Neural progenitor cell (in vitro differentiated cells): ENCODE measurements around the gene PRR33. TPM values are rescaled to one million over a fixed set of nuclear protein-coding genes. Genes with fewer than 3 reads are reported as not detected.

Source experiments
- DNase-seq: peaks from one replicate; pipeline ENCODE4 v3.0.0-alpha.2; 2016; ENCODE audit warnings: low spot score
- H2AFZ ChIP-seq: fragments of 200-600 bp; sonication (generic); replicated peaks from 2 replicates; pipeline ENCODE4 v1.6.1; 2016; ENCODE audit warnings: antibody characterized with exemption
- H3F3A ChIP-seq: fragments of 200-600 bp; sonication (generic); 2 replicates; pipeline ENCODE4 v1.6.1; 2016; ENCODE audit warnings: antibody characterized with exemption, low read depth
- H3K27ac ChIP-seq: fragments of 200-600 bp; sonication (generic); 2 replicates; pipeline ENCODE4 v1.5.1; 2016; ENCODE audit warnings: mild to moderate bottlenecking
- H3K27me3 ChIP-seq: fragments of 200-600 bp; sonication (generic); 2 replicates; pipeline ENCODE4 v1.6.1; 2016; ENCODE audit warnings: mild to moderate bottlenecking, moderate library complexity
- H3K36me3 ChIP-seq: fragments of 200-600 bp; sonication (generic); 2 replicates; pipeline ENCODE4 v1.5.1; 2016
- H3K4me1 ChIP-seq: fragments of 200-600 bp; sonication (generic); 2 replicates; pipeline ENCODE4 v1.6.1; 2016; ENCODE audit warnings: mixed run types
- H3K4me2 ChIP-seq: fragments of 200-600 bp; sonication (generic); 2 replicates; pipeline ENCODE4 v1.6.1; 2016
- H3K4me3 ChIP-seq: fragments of 200-600 bp; sonication (generic); 2 replicates; pipeline ENCODE4 v1.5.1; 2016
- H3K79me2 ChIP-seq: fragments of 200-600 bp; sonication (generic); 2 replicates; pipeline ENCODE4 v1.6.1; 2016; ENCODE audit warnings: low read depth
- H3K9ac ChIP-seq: fragments of 200-600 bp; sonication (generic); 2 replicates; pipeline ENCODE4 v1.6.1; 2016
- H3K9me3 ChIP-seq: fragments of 200-600 bp; sonication (generic); 2 replicates; pipeline ENCODE4 v1.5.1; 2016; ENCODE audit warnings: low read depth
- H4K20me1 ChIP-seq: fragments of 200-600 bp; sonication (generic); 2 replicates; pipeline ENCODE4 v1.6.1; 2016; ENCODE audit warnings: low read depth
- H3K27ac Mint-ChIP-seq: 3 replicates; pipeline ENCODE4 v1.8.0; 2021; ENCODE audit warnings: mixed read lengths
- H3K27me3 Mint-ChIP-seq: 2 replicates; pipeline ENCODE4 v1.8.0; 2022; ENCODE audit warnings: low read depth, mild to moderate bottlenecking, inconsistent platforms, moderate library complexity, mixed read lengths; ENCODE audit not compliant: insufficient read depth
- H3K36me3 Mint-ChIP-seq: 3 replicates; pipeline ENCODE4 v1.8.0; 2021; ENCODE audit warnings: mixed read lengths
- H3K4me1 Mint-ChIP-seq: 3 replicates; pipeline ENCODE4 v1.8.0; 2021; ENCODE audit warnings: mixed read lengths
- H3K4me3 Mint-ChIP-seq: 3 replicates; pipeline ENCODE4 v1.8.0; 2021; ENCODE audit warnings: mild to moderate bottlenecking, moderate library complexity, mixed read lengths
- H3K9me3 Mint-ChIP-seq: 3 replicates; pipeline ENCODE4 v1.8.0; 2020; ENCODE audit warnings: mixed read lengths
- CTCF ChIP-seq: fragments of 200-600 bp; sonication (generic); IDR thresholded peaks from 2 replicates; pipeline ENCODE4 v1.5.1; 2017; ENCODE audit warnings: antibody characterized with exemption, mild to moderate bottlenecking
- EZH2 ChIP-seq: fragments of 200-600 bp; sonication (generic); IDR thresholded peaks from 2 replicates; pipeline ENCODE4 v1.6.1; 2017; ENCODE audit warnings: antibody characterized with exemption, mild to moderate bottlenecking, moderate library complexity
- EZH2phosphoT487 ChIP-seq: fragments of 200-600 bp; sonication (generic); IDR thresholded peaks from 2 replicates; pipeline ENCODE4 v1.6.1; 2017; ENCODE audit warnings: antibody characterized with exemption
- total RNA-seq: library from RNA; depleted of rRNA; stranded (reverse); fragments of >200 nt; gene quantifications from 2 replicates; pipeline ENCODE4 v1.2.3, GENCODE V29; 2015; ENCODE audit warnings: low replicate concordance

Gene PRR33
- total RNA-seq, 1 donor from 2014 or later, result not detected

- Histone ChIP-seq H2AFZ (no peak overlapping the region), H3F3A (no peaks in the 10 kb centered on the region), H3K4me2 (no peak overlapping the region), H3K4me3 (no peak overlapping the region), H3K79me2 (no peaks in the 10 kb centered on the region), H3K9ac (no peak overlapping the region), H3K36me3 (no peaks in the 10 kb centered on the region), H4K20me1 (no peaks in the 10 kb centered on the region), H3K9me3 (no peaks in the 10 kb centered on the region), H3K27ac (no peak overlapping the region), H3K4me1 (no peaks in the 10 kb centered on the region), H3K27me3 (no peaks in the 10 kb centered on the region)
- Mint-ChIP-seq H3K4me1 (peaks cover 11% of the 10 kb centered on the region), H3K27ac (no peak overlapping the region), H3K27me3 (peaks cover 14% of the 10 kb centered on the region), H3K36me3 (no peaks in the 10 kb centered on the region), H3K4me3 (no peak overlapping the region), H3K9me3 (no peaks in the 10 kb centered on the region)
- TF ChIP-seq EZH2 (no peak), CTCF (no peak), EZH2phosphoT487 (no peak)
- DNase-seq, result no peak
These were observed 42.0 kb upstream of the PRR33 start for GRCh38 chr11:1933416-1934334.

GRCh38 chr11:1932681-1933080 is 41.0 kb upstream of the PRR33 start:
- H4K20me1 ChIP-seq, result no peaks in the 10 kb centered on the region
- Mint-ChIP-seq H3K4me1 (peaks cover 11% of the 10 kb centered on the region), H3K36me3 (no peaks in the 10 kb centered on the region), H3K27me3 (peaks cover 14% of the 10 kb centered on the region), H3K4me3 (peak overlapping the region; percentile 12), H3K27ac (no peak overlapping the region), H3K9me3 (no peaks in the 10 kb centered on the region)
- no peaks in the 10 kb centered on the region for H3K27me3 ChIP-seq
- H3K4me1 ChIP-seq, result no peaks in the 10 kb centered on the region
- H3K9me3 ChIP-seq, result no peaks in the 10 kb centered on the region
- H3K4me3 ChIP-seq, result no peak overlapping the region
- TF ChIP-seq CTCF (no peak), EZH2 (no peak), EZH2phosphoT487 (no peak)
- no peaks in the 10 kb centered on the region for H3K36me3 ChIP-seq
- H3K9ac ChIP-seq, result no peak overlapping the region
- no peak for DNase-seq
- H3K27ac ChIP-seq, result no peak overlapping the region
- H3K79me2 ChIP-seq, result no peaks in the 10 kb centered on the region
- no peak overlapping the region for H2AFZ ChIP-seq
- H3K4me2 ChIP-seq, result no peak overlapping the region
- H3F3A ChIP-seq, result no peaks in the 10 kb centered on the region

- H3K27ac Mint-ChIP-seq, result peak overlapping the region; percentile 16
- Histone ChIP-seq H3K79me2 (no peaks in the 10 kb centered on the region), H2AFZ (peak overlapping the region; percentile 26), H3K27me3 (no peaks in the 10 kb centered on the region), H3K27ac (no peak overlapping the region), H3K9me3 (no peaks in the 10 kb centered on the region), H3K9ac (no peak overlapping the region), H3K4me2 (no peak overlapping the region), H3K4me1 (peaks cover 4% of the 10 kb centered on the region), H3K4me3 (no peak overlapping the region), H3K36me3 (no peaks in the 10 kb centered on the region), H3F3A (no peaks in the 10 kb centered on the region), H4K20me1 (no peaks in the 10 kb centered on the region)
- H3K27me3 Mint-ChIP-seq, result peaks cover 14% of the 10 kb centered on the region
- no peaks in the 10 kb centered on the region for H3K36me3 Mint-ChIP-seq
- H3K4me1 Mint-ChIP-seq, result peaks cover 11% of the 10 kb centered on the region
- TF ChIP-seq CTCF, result no peak
- TF ChIP-seq EZH2phosphoT487, result no peak
- no peak for TF ChIP-seq EZH2
- H3K4me3 Mint-ChIP-seq, result no peak overlapping the region
- no peaks in the 10 kb centered on the region for H3K9me3 Mint-ChIP-seq
- no peak for DNase-seq
These were observed 40.4 kb upstream of the PRR33 start for GRCh38 chr11:1932105-1932480.
